ENCODE results near the gene PLCB1. TPM values are rescaled to one million over a fixed set of nuclear protein-coding genes. Genes with fewer than 3 reads are reported as not detected.

The PLCB1 gene
- polyA plus RNA-seq, 1 donor (not counting 4 experiments of a cell fraction or from before 2014, with no cell fraction given) = 0.37 TPM

- H3K79me2 ChIP-seq (ENCODE audit: control insufficient read depth, insufficient read depth, low read length) = no peaks in the 10 kb centered on the region
- H2AFZ ChIP-seq (ENCODE audit: control insufficient read depth, low read length) = no peak overlapping the region
- no peaks in the 10 kb centered on the region for H3K27me3 ChIP-seq (ENCODE audit: control insufficient read depth, extremely low read depth, insufficient read depth, low read length)
- FAIRE-seq = no peak
- dilution Hi-C loops (cut with MboI; ENCODE audit: extremely low pct_ligation_motif_present, low sequenced_read_pairs) = no loop called here
- no peak for DNase-seq (ENCODE audit: low read depth, low spot score)
- H3K9ac ChIP-seq (ENCODE audit: control insufficient read depth, extremely low read depth, insufficient read depth, low read length) = no peak overlapping the region
- H3K9me3 ChIP-seq (ENCODE audit: control insufficient read depth, low read depth, low read length) = peaks cover 2% of the 10 kb centered on the region
- no peaks in the 10 kb centered on the region for H3K4me1 ChIP-seq (ENCODE audit: control insufficient read depth, extremely low read depth, insufficient read depth, low read length)
- H3K4me3 ChIP-seq (ENCODE audit: control insufficient read depth in 2 of 3, extremely low read depth in 1 of 3, insufficient read depth in 2 of 3, low read depth in 1 of 3, low read length in 3 of 3) = no peak overlapping the region
- no peaks in the 10 kb centered on the region for H3K36me3 ChIP-seq (ENCODE audit: control insufficient read depth in 2 of 2, extremely low read depth in 1 of 2, insufficient read depth in 2 of 2, low read length in 2 of 2)
- H3K9me1 ChIP-seq (ENCODE audit: control insufficient read depth, extremely low read depth, insufficient read depth, low read length) = no peaks in the 10 kb centered on the region
- H3K27ac ChIP-seq (ENCODE audit: control insufficient read depth, insufficient read depth, low read length) = no peak overlapping the region
- TF ChIP-seq EZH2 (IDR thresholded peaks at IDR 0.05; ENCODE audit: low read length) = no peak
- TF ChIP-seq, protein P1, sequence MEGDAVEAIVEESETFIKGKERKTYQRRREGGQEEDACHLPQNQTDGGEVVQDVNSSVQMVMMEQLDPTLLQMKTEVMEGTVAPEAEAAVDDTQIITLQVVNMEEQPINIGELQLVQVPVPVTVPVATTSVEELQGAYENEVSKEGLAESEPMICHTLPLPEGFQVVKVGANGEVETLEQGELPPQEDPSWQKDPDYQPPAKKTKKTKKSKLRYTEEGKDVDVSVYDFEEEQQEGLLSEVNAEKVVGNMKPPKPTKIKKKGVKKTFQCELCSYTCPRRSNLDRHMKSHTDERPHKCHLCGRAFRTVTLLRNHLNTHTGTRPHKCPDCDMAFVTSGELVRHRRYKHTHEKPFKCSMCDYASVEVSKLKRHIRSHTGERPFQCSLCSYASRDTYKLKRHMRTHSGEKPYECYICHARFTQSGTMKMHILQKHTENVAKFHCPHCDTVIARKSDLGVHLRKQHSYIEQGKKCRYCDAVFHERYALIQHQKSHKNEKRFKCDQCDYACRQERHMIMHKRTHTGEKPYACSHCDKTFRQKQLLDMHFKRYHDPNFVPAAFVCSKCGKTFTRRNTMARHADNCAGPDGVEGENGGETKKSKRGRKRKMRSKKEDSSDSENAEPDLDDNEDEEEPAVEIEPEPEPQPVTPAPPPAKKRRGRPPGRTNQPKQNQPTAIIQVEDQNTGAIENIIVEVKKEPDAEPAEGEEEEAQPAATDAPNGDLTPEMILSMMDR (optimal IDR thresholded peaks at IDR 0.05 in 1 of 3, IDR thresholded peaks at IDR 0.05 in 1 of 3, conservative IDR thresholded peaks at IDR 0.05 in 1 of 3; ENCODE audit: extremely low read depth in 1 of 3, insufficient read depth in 2 of 3, low read length in 3 of 3) = no peak
- no peaks in the 10 kb centered on the region for H4K20me1 ChIP-seq (ENCODE audit: control insufficient read depth, extremely low read depth, insufficient read depth, low read length)
- H3K4me2 ChIP-seq (ENCODE audit: control insufficient read depth, extremely low read depth, insufficient read depth, low read depth, low read length) = no peak overlapping the region
Observed at GRCh38 chr20:8578161-8578865, 446.2 kb downstream of the PLCB1 start.

GRCh38 chr20:8579035-8579434 lies 447.0 kb downstream of the PLCB1 start:
- Histone ChIP-seq H4K20me1 (ENCODE audit: control insufficient read depth, extremely low read depth, insufficient read depth, low read length) (no peaks in the 10 kb centered on the region), H3K9me3 (ENCODE audit: control insufficient read depth, low read depth, low read length) (peaks cover 2% of the 10 kb centered on the region), H3K4me1 (ENCODE audit: control insufficient read depth, extremely low read depth, insufficient read depth, low read length) (no peaks in the 10 kb centered on the region), H3K4me2 (ENCODE audit: control insufficient read depth, extremely low read depth, insufficient read depth, low read depth, low read length) (no peak overlapping the region), H3K79me2 (ENCODE audit: control insufficient read depth, insufficient read depth, low read length) (no peaks in the 10 kb centered on the region), H3K27me3 (ENCODE audit: control insufficient read depth, extremely low read depth, insufficient read depth, low read length) (no peaks in the 10 kb centered on the region), H2AFZ (ENCODE audit: control insufficient read depth, low read length) (no peak overlapping the region), H3K36me3 (ENCODE audit: control insufficient read depth in 2 of 2, extremely low read depth in 1 of 2, insufficient read depth in 2 of 2, low read length in 2 of 2) (no peaks in the 10 kb centered on the region), H3K9me1 (ENCODE audit: control insufficient read depth, extremely low read depth, insufficient read depth, low read length) (no peaks in the 10 kb centered on the region), H3K27ac (ENCODE audit: control insufficient read depth, insufficient read depth, low read length) (no peak overlapping the region), H3K9ac (ENCODE audit: control insufficient read depth, extremely low read depth, insufficient read depth, low read length) (no peak overlapping the region), H3K4me3 (ENCODE audit: control insufficient read depth in 2 of 3, extremely low read depth in 1 of 3, insufficient read depth in 2 of 3, low read depth in 1 of 3, low read length in 3 of 3) (no peak overlapping the region)
- dilution Hi-C loops (cut with MboI; ENCODE audit: extremely low pct_ligation_motif_present, low sequenced_read_pairs) = no loop called here
- DNase-seq (ENCODE audit: low read depth, low spot score) = no peak
- TF ChIP-seq EZH2 (IDR thresholded peaks at IDR 0.05; ENCODE audit: low read length) = no peak
- TF ChIP-seq, protein P1 (optimal IDR thresholded peaks at IDR 0.05 in 1 of 3, IDR thresholded peaks at IDR 0.05 in 1 of 3, conservative IDR thresholded peaks at IDR 0.05 in 1 of 3; ENCODE audit: extremely low read depth in 1 of 3, insufficient read depth in 2 of 3, low read length in 3 of 3) = no peak
- no peak for FAIRE-seq

Data from keratinocyte (primary cell).